Measurements from ENCODE around the gene ZBTB37. TPM values are rescaled to one million over a fixed set of nuclear protein-coding genes. Genes with fewer than 3 reads are reported as not detected.

Gene ZBTB37
- total and polyA plus RNA-seq, 9 of the 15 experiments (the other 6 are each of a cell fraction or from before 2014, with no cell fraction given) = 1.3 to 13.9 (median 5.4) TPM

DNA sequence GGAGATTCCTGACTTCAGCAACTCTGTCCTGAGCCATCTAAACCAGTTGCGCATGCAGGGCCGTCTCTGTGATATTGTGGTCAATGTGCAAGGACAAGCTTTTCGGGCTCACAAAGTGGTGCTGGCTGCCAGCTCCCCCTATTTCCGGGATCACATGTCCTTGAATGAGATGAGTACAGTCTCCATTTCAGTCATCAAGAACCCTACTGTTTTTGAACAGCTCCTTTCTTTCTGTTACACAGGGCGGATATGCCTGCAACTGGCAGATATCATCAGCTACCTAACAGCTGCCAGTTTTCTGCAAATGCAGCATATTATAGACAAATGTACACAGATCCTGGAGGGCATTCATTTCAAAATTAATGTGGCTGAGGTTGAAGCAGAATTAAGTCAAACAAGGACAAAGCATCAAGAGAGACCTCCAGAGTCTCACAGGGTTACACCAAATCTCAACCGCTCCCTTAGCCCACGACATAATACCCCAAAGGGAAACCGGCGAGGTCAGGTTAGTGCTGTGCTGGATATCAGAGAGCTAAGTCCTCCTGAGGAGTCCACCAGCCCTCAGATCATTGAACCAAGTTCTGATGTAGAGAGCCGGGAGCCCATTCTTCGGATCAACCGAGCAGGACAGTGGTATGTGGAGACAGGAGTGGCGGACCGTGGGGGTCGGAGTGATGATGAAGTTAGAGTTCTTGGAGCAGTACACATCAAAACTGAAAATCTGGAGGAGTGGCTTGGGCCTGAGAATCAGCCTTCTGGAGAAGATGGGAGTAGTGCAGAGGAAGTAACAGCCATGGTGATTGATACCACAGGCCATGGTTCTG lies 2.3 kb downstream of the ZBTB37 start (continued):
- TF ChIP-seq, protein P1, sequence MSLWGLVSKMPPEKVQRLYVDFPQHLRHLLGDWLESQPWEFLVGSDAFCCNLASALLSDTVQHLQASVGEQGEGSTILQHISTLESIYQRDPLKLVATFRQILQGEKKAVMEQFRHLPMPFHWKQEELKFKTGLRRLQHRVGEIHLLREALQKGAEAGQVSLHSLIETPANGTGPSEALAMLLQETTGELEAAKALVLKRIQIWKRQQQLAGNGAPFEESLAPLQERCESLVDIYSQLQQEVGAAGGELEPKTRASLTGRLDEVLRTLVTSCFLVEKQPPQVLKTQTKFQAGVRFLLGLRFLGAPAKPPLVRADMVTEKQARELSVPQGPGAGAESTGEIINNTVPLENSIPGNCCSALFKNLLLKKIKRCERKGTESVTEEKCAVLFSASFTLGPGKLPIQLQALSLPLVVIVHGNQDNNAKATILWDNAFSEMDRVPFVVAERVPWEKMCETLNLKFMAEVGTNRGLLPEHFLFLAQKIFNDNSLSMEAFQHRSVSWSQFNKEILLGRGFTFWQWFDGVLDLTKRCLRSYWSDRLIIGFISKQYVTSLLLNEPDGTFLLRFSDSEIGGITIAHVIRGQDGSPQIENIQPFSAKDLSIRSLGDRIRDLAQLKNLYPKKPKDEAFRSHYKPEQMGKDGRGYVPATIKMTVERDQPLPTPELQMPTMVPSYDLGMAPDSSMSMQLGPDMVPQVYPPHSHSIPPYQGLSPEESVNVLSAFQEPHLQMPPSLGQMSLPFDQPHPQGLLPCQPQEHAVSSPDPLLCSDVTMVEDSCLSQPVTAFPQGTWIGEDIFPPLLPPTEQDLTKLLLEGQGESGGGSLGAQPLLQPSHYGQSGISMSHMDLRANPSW (CRISPR knock-in tag; IDR thresholded peaks at IDR 0.05) = no peak
- no peak for TF ChIP-seq BRD9 (IDR thresholded peaks at IDR 0.05; ENCODE audit: low read depth, partially characterized antibody)
- TF ChIP-seq, protein P2, sequence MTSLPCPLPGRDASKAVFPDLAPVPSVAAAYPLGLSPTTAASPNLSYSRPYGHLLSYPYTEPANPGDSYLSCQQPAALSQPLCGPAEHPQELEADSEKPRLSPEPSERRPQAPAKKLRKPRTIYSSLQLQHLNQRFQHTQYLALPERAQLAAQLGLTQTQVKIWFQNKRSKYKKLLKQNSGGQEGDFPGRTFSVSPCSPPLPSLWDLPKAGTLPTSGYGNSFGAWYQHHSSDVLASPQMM (CRISPR knock-in tag; IDR thresholded peaks at IDR 0.05) = no peak
- no peak for TF ChIP-seq HIVEP1 (CRISPR knock-in tag; IDR thresholded peaks at IDR 0.05)
- peak; percentile 22; the same call in 1 of the 2 replicates for TF ChIP-seq ETV5 (CRISPR knock-in tag; IDR thresholded peaks at IDR 0.05; ENCODE audit: low read depth)
- no peak for TF ChIP-seq ILF3 (IDR thresholded peaks at IDR 0.05; ENCODE audit: borderline replicate concordance)
- no peak for TF ChIP-seq GABPB2 (CRISPR knock-in tag; conservative IDR thresholded peaks at IDR 0.05)
- peak; percentile 17; the same call in 1 of the 2 replicates for TF ChIP-seq ZNF644 (tag; IDR thresholded peaks at IDR 0.05; ENCODE audit: low read depth)
- TF ChIP-seq, protein P3, sequence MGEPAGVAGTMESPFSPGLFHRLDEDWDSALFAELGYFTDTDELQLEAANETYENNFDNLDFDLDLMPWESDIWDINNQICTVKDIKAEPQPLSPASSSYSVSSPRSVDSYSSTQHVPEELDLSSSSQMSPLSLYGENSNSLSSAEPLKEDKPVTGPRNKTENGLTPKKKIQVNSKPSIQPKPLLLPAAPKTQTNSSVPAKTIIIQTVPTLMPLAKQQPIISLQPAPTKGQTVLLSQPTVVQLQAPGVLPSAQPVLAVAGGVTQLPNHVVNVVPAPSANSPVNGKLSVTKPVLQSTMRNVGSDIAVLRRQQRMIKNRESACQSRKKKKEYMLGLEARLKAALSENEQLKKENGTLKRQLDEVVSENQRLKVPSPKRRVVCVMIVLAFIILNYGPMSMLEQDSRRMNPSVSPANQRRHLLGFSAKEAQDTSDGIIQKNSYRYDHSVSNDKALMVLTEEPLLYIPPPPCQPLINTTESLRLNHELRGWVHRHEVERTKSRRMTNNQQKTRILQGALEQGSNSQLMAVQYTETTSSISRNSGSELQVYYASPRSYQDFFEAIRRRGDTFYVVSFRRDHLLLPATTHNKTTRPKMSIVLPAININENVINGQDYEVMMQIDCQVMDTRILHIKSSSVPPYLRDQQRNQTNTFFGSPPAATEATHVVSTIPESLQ (CRISPR knock-in tag; IDR thresholded peaks at IDR 0.05) = 0 out of 2 replicates have a peak, but pooled peaks have one; percentile 65
- TF ChIP-seq HNRNPK (IDR thresholded peaks at IDR 0.05; ENCODE audit: low read depth, low read length, poor library complexity, severe bottlenecking) = no peak
- no peak for TF ChIP-seq SMAD2 (IDR thresholded peaks at IDR 0.05; ENCODE audit: low read depth, low read length)
- 0 out of 2 replicates have a peak, but pooled peaks have one; percentile 34 for TF ChIP-seq CBFB (CRISPR knock-in tag; IDR thresholded peaks at IDR 0.05)
- no peak for TF ChIP-seq ETS2 (tag; IDR thresholded peaks at IDR 0.05; ENCODE audit: borderline replicate concordance, poor library complexity, severe bottlenecking)
- TF ChIP-seq NR2C1 (IDR thresholded peaks at IDR 0.05) = 0 out of 2 replicates have a peak, but pooled peaks have one; percentile 34
- no peak for TF ChIP-seq NR2C1 (tag; IDR thresholded peaks at IDR 0.05)
- TF ChIP-seq, protein P4, sequence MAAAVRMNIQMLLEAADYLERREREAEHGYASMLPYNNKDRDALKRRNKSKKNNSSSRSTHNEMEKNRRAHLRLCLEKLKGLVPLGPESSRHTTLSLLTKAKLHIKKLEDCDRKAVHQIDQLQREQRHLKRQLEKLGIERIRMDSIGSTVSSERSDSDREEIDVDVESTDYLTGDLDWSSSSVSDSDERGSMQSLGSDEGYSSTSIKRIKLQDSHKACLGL (CRISPR knock-in tag; IDR thresholded peaks at IDR 0.05; ENCODE audit: borderline replicate concordance, poor library complexity, severe bottlenecking) = no peak
- no peak for TF ChIP-seq FOXM1 (IDR thresholded peaks at IDR 0.05; ENCODE audit: low read depth)
- TF ChIP-seq FOXM1 (CRISPR knock-in tag; IDR thresholded peaks at IDR 0.05; ENCODE audit: low read depth) = no peak
- TF ChIP-seq, protein P5, sequence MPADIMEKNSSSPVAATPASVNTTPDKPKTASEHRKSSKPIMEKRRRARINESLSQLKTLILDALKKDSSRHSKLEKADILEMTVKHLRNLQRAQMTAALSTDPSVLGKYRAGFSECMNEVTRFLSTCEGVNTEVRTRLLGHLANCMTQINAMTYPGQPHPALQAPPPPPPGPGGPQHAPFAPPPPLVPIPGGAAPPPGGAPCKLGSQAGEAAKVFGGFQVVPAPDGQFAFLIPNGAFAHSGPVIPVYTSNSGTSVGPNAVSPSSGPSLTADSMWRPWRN (IDR thresholded peaks at IDR 0.05; ENCODE audit: low read depth) = no peak

All from K562 (cell line).